CD4-positive, alpha-beta T cell treated with Interferon alpha-2 for 1 hour (primary cell): ENCODE data around the gene ULBP1.
"Not testable (repeated sequence)": the region's sequence is repeated elsewhere in the genome, so short reads cannot be mapped to it uniquely, and the experiment has no call there.

Experiments used
- DNase-seq, 2 donors: peaks; one replicate each; pipeline ENCODE4 v3.0.0-alpha.2; 2020 to 2022

Gene ULBP1

GRCh38 chr6:149933461-149933860 lies 30.3 kb upstream of the ULBP1 start:
- no peak for DNase-seq

- DNase-seq = peak; percentile 74 to 84
Observed at GRCh38 chr6:149934249-149935156, 29.2 kb upstream of the ULBP1 start.

- no peak for DNase-seq
Observed at GRCh38 chr6:149935246-149935645, 28.5 kb upstream of the ULBP1 start.

GRCh38 chr6:149935668-149936067 lies 28.1 kb upstream of the ULBP1 start:
- DNase-seq = no peak

- no peak for DNase-seq
Observed at GRCh38 chr6:149936743-149937142, 27.0 kb upstream of the ULBP1 start.

GRCh38 chr6:149938013-149938570 lies 25.7 kb upstream of the ULBP1 start:
- not testable (repeated sequence) for DNase-seq

GRCh38 chr6:149938571-149939355 lies 25.0 kb upstream of the ULBP1 start:
- DNase-seq = peak; percentile 65 to 79

GRCh38 chr6:149939356-149939648 lies 24.4 kb upstream of the ULBP1 start:
- no peak for DNase-seq

- no peak for DNase-seq
Observed at GRCh38 chr6:149939909-149940671, 23.7 kb upstream of the ULBP1 start.

- no peak for DNase-seq
Observed at GRCh38 chr6:149940672-149940982, 23.1 kb upstream of the ULBP1 start.

GRCh38 chr6:149941583-149942460 lies 21.9 kb upstream of the ULBP1 start, which contains the start of gene ULBP2:
Gene ULBP2 (plus strand): TSS chr6:149942014. CDS start chr6:149942073, 59 bp downstream.
- DNase-seq = peak; percentile 93 to 95

GRCh38 chr6:149942461-149942829 lies 21.3 kb upstream of the ULBP1 start:
- DNase-seq = no peak

- not testable (repeated sequence) for DNase-seq
Observed at GRCh38 chr6:149943321-149943720, 20.4 kb upstream of the ULBP1 start.

- not testable (repeated sequence) for DNase-seq
Observed at GRCh38 chr6:149945276-149945675, 18.5 kb upstream of the ULBP1 start.

- not testable (repeated sequence) for DNase-seq
Observed at GRCh38 chr6:149946631-149947030, 17.1 kb upstream of the ULBP1 start.

- DNase-seq = not testable (repeated sequence)
Observed at GRCh38 chr6:149947533-149947932, 16.2 kb upstream of the ULBP1 start.

GRCh38 chr6:149948011-149948410 lies 15.7 kb upstream of the ULBP1 start:
- DNase-seq = no peak

GRCh38 chr6:149948616-149949015 lies 15.1 kb upstream of the ULBP1 start:
- DNase-seq = no peak

GRCh38 chr6:149950423-149950822 lies 13.3 kb upstream of the ULBP1 start:
- no peak for DNase-seq

- DNase-seq = no peak
Observed at GRCh38 chr6:149951096-149951495, 12.6 kb upstream of the ULBP1 start.

- DNase-seq = no peak
Observed at GRCh38 chr6:149951626-149952025, 12.1 kb upstream of the ULBP1 start.

- DNase-seq = not testable (repeated sequence)
Observed at GRCh38 chr6:149953390-149953789, 10.4 kb upstream of the ULBP1 start.
